Keratinocyte (primary cell): Measurements from ENCODE around the gene IPPK.

Experiments used
- EZH2 ChIP-seq: IDR thresholded peaks from one replicate; pipeline ENCODE4 v1.6.1; 2012; ENCODE audit warnings: inconsistent platforms, mild to moderate bottlenecking, low read length, moderate library complexity
- TF ChIP-seq, protein P1 (sequence below), 3 experiments: IDR thresholded peaks in 1 of 3; conservative IDR thresholded peaks in 1 of 3; optimal IDR thresholded peaks in 1 of 3; 2 replicates in 2 of 3; 3 replicates in 1 of 3; pipeline versions ENCODE3 to v1.5.1; 2011; ENCODE audit warnings: low read length in 3 of 3, mild to moderate bottlenecking in 3 of 3, moderate library complexity in 2 of 3, control low read depth in 1 of 3, inconsistent platforms in 1 of 3; ENCODE audit not compliant: insufficient read depth in 2 of 3; ENCODE audit errors: extremely low read depth in 1 of 3

DNA sequence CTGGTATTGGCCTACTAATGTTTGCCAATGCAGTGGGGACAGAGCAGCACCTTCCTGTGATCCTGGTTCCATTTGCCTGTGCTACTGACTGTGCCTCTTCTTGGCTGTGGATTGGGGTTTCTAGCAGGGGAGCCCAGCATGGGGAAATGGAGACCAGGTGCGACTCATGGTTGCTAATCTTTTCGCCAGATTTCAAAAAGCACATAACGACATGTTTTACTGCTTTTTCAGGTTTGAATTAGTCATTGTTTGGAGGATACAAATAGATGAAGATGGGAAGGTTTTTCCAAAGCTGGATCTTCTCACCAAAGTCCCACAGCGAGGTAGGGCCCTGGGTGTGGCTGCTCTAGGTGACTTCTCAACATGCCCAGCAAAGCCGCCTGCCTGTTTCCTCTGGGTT is 57.6 kb downstream of the IPPK start:
- TF ChIP-seq, protein P1, sequence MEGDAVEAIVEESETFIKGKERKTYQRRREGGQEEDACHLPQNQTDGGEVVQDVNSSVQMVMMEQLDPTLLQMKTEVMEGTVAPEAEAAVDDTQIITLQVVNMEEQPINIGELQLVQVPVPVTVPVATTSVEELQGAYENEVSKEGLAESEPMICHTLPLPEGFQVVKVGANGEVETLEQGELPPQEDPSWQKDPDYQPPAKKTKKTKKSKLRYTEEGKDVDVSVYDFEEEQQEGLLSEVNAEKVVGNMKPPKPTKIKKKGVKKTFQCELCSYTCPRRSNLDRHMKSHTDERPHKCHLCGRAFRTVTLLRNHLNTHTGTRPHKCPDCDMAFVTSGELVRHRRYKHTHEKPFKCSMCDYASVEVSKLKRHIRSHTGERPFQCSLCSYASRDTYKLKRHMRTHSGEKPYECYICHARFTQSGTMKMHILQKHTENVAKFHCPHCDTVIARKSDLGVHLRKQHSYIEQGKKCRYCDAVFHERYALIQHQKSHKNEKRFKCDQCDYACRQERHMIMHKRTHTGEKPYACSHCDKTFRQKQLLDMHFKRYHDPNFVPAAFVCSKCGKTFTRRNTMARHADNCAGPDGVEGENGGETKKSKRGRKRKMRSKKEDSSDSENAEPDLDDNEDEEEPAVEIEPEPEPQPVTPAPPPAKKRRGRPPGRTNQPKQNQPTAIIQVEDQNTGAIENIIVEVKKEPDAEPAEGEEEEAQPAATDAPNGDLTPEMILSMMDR (optimal IDR thresholded peaks at IDR 0.05 in 1 of 3, IDR thresholded peaks at IDR 0.05 in 1 of 3, conservative IDR thresholded peaks at IDR 0.05 in 1 of 3; ENCODE audit: extremely low read depth in 1 of 3, insufficient read depth in 2 of 3, low read length in 3 of 3) = no peak
- TF ChIP-seq EZH2 = no peak
